Measurements from ENCODE around the gene ZDHHC14.

GRCh38 chr6:157364705-157365104 is 16.3 kb upstream of the ZDHHC14 start:
- TF ChIP-seq CTCF (IDR thresholded peaks at IDR 0.05; ENCODE audit: low read depth, low read length, poor library complexity, severe bottlenecking) (no peak), EZH2phosphoT487 (IDR thresholded peaks at IDR 0.05; ENCODE audit: borderline replicate concordance, low read length) (no peak)
